Activated naive CD4-positive, alpha-beta T cell treated with anti-CD3 and anti-CD28 coated beads, Interleukin-2, amount 50 U/mL, for 24 hours (primary cell): ENCODE measurements around the gene KCNJ16.

Experiments used
- H3K27ac Mint-ChIP-seq: one replicate; pipeline ENCODE4 v1.8.0; 2021; ENCODE audit warnings: mild to moderate bottlenecking, mixed read lengths
- H3K27me3 Mint-ChIP-seq: one replicate; pipeline ENCODE4 v1.8.0; 2021; ENCODE audit warnings: mixed read lengths
- H3K36me3 Mint-ChIP-seq: one replicate; pipeline ENCODE4 v1.8.0; 2021; ENCODE audit warnings: mixed read lengths
- H3K4me1 Mint-ChIP-seq: one replicate; pipeline ENCODE4 v1.8.0; 2021; ENCODE audit warnings: mixed read lengths
- H3K4me3 Mint-ChIP-seq: one replicate; pipeline ENCODE4 v1.8.0; 2021; ENCODE audit warnings: mild to moderate bottlenecking, mixed read lengths
- H3K9me3 Mint-ChIP-seq: one replicate; pipeline ENCODE4 v1.8.0; 2021; ENCODE audit warnings: mixed read lengths

Gene KCNJ16

GRCh38 chr17:70078549-70078948 is 3.5 kb downstream of the KCNJ16 start:
- no peaks in the 10 kb centered on the region for H3K27me3 Mint-ChIP-seq

GRCh38 chr17:70078994-70079531 is 4.0 kb downstream of the KCNJ16 start:
- Mint-ChIP-seq H3K36me3 (no peaks in the 10 kb centered on the region), H3K4me1 (no peaks in the 10 kb centered on the region), H3K27ac (no peak overlapping the region), H3K4me3 (no peak overlapping the region), H3K27me3 (no peaks in the 10 kb centered on the region), H3K9me3 (no peaks in the 10 kb centered on the region)

More at GRCh38 chr17:70078549-70078948, 3.5 kb downstream of the KCNJ16 start:
- Mint-ChIP-seq H3K27ac (no peak overlapping the region), H3K36me3 (no peaks in the 10 kb centered on the region), H3K4me3 (no peak overlapping the region), H3K4me1 (no peaks in the 10 kb centered on the region), H3K9me3 (no peaks in the 10 kb centered on the region)

- H3K36me3 Mint-ChIP-seq = no peaks in the 10 kb centered on the region
- no peak overlapping the region for H3K4me3 Mint-ChIP-seq
- H3K27ac Mint-ChIP-seq = no peak overlapping the region
- H3K27me3 Mint-ChIP-seq = no peaks in the 10 kb centered on the region
- no peaks in the 10 kb centered on the region for H3K4me1 Mint-ChIP-seq
- H3K9me3 Mint-ChIP-seq = no peaks in the 10 kb centered on the region
These were observed 5.7 kb downstream of the KCNJ16 start for GRCh38 chr17:70080541-70081347.

- H3K27ac Mint-ChIP-seq = no peak overlapping the region
- no peaks in the 10 kb centered on the region for H3K9me3 Mint-ChIP-seq
- no peaks in the 10 kb centered on the region for H3K36me3 Mint-ChIP-seq
- no peaks in the 10 kb centered on the region for H3K4me1 Mint-ChIP-seq
- no peak overlapping the region for H3K4me3 Mint-ChIP-seq
- H3K27me3 Mint-ChIP-seq = no peaks in the 10 kb centered on the region
These were observed 6.9 kb downstream of the KCNJ16 start for GRCh38 chr17:70081885-70082284.

GRCh38 chr17:70084476-70084875 is 9.5 kb downstream of the KCNJ16 start:
- no peaks in the 10 kb centered on the region for H3K4me1 Mint-ChIP-seq
- H3K4me3 Mint-ChIP-seq = no peak overlapping the region
- H3K36me3 Mint-ChIP-seq = no peaks in the 10 kb centered on the region
- H3K27me3 Mint-ChIP-seq = no peaks in the 10 kb centered on the region
- no peak overlapping the region for H3K27ac Mint-ChIP-seq
- no peaks in the 10 kb centered on the region for H3K9me3 Mint-ChIP-seq

GRCh38 chr17:70086516-70086915 is 11.5 kb downstream of the KCNJ16 start:
- Mint-ChIP-seq H3K4me1 (no peaks in the 10 kb centered on the region), H3K4me3 (no peak overlapping the region), H3K27ac (no peak overlapping the region), H3K27me3 (no peaks in the 10 kb centered on the region), H3K9me3 (no peaks in the 10 kb centered on the region), H3K36me3 (no peaks in the 10 kb centered on the region)

GRCh38 chr17:70089513-70090148 is 14.6 kb downstream of the KCNJ16 start:
- Mint-ChIP-seq H3K4me1 (no peaks in the 10 kb centered on the region), H3K4me3 (no peak overlapping the region), H3K27ac (no peak overlapping the region), H3K9me3 (no peaks in the 10 kb centered on the region), H3K27me3 (no peaks in the 10 kb centered on the region), H3K36me3 (no peaks in the 10 kb centered on the region)

GRCh38 chr17:70091005-70091568 is 16.1 kb downstream of the KCNJ16 start:
- Mint-ChIP-seq H3K27ac (no peak overlapping the region), H3K27me3 (no peaks in the 10 kb centered on the region), H3K36me3 (no peaks in the 10 kb centered on the region), H3K4me1 (no peaks in the 10 kb centered on the region), H3K9me3 (no peaks in the 10 kb centered on the region), H3K4me3 (no peak overlapping the region)

- H3K27ac Mint-ChIP-seq = no peak overlapping the region
- H3K4me1 Mint-ChIP-seq = no peaks in the 10 kb centered on the region
- H3K4me3 Mint-ChIP-seq = no peak overlapping the region
- no peaks in the 10 kb centered on the region for H3K36me3 Mint-ChIP-seq
- no peaks in the 10 kb centered on the region for H3K27me3 Mint-ChIP-seq
- H3K9me3 Mint-ChIP-seq = no peaks in the 10 kb centered on the region
These were observed 16.7 kb downstream of the KCNJ16 start for GRCh38 chr17:70091696-70092095.

- Mint-ChIP-seq H3K36me3 (no peaks in the 10 kb centered on the region), H3K4me3 (no peak overlapping the region), H3K27ac (no peak overlapping the region), H3K27me3 (peaks cover 2% of the 10 kb centered on the region), H3K4me1 (no peaks in the 10 kb centered on the region), H3K9me3 (no peaks in the 10 kb centered on the region)
These were observed 18.1 kb downstream of the KCNJ16 start for GRCh38 chr17:70093163-70093562.

GRCh38 chr17:70095455-70095854 is 20.4 kb downstream of the KCNJ16 start:
- no peak overlapping the region for H3K4me3 Mint-ChIP-seq
- H3K27me3 Mint-ChIP-seq = peaks cover 8% of the 10 kb centered on the region
- H3K27ac Mint-ChIP-seq = no peak overlapping the region
- no peaks in the 10 kb centered on the region for H3K36me3 Mint-ChIP-seq
- H3K9me3 Mint-ChIP-seq = no peaks in the 10 kb centered on the region
- H3K4me1 Mint-ChIP-seq = no peaks in the 10 kb centered on the region

GRCh38 chr17:70096861-70097260 is 21.8 kb downstream of the KCNJ16 start:
- peaks cover 8% of the 10 kb centered on the region for H3K27me3 Mint-ChIP-seq
- no peak overlapping the region for H3K4me3 Mint-ChIP-seq
- no peaks in the 10 kb centered on the region for H3K36me3 Mint-ChIP-seq
- no peaks in the 10 kb centered on the region for H3K4me1 Mint-ChIP-seq
- no peak overlapping the region for H3K27ac Mint-ChIP-seq
- no peaks in the 10 kb centered on the region for H3K9me3 Mint-ChIP-seq

- Mint-ChIP-seq H3K9me3 (no peaks in the 10 kb centered on the region), H3K4me3 (no peak overlapping the region), H3K4me1 (no peaks in the 10 kb centered on the region), H3K36me3 (no peaks in the 10 kb centered on the region), H3K27ac (no peak overlapping the region), H3K27me3 (peaks cover 8% of the 10 kb centered on the region)
These were observed 23.0 kb downstream of the KCNJ16 start for GRCh38 chr17:70098030-70098429.

GRCh38 chr17:70099294-70099693 is 24.3 kb downstream of the KCNJ16 start:
- Mint-ChIP-seq H3K27me3 (peaks cover 8% of the 10 kb centered on the region), H3K4me3 (no peak overlapping the region), H3K9me3 (no peaks in the 10 kb centered on the region), H3K36me3 (no peaks in the 10 kb centered on the region), H3K4me1 (no peaks in the 10 kb centered on the region), H3K27ac (no peak overlapping the region)

GRCh38 chr17:70099884-70100283 is 24.9 kb downstream of the KCNJ16 start:
- Mint-ChIP-seq H3K27ac (no peak overlapping the region), H3K9me3 (no peaks in the 10 kb centered on the region), H3K36me3 (no peaks in the 10 kb centered on the region), H3K27me3 (peaks cover 8% of the 10 kb centered on the region), H3K4me3 (no peak overlapping the region), H3K4me1 (no peaks in the 10 kb centered on the region)

GRCh38 chr17:70100983-70101382 is 26.0 kb downstream of the KCNJ16 start:
- H3K4me3 Mint-ChIP-seq = no peak overlapping the region
- peaks cover 8% of the 10 kb centered on the region for H3K27me3 Mint-ChIP-seq
- no peaks in the 10 kb centered on the region for H3K36me3 Mint-ChIP-seq
- H3K9me3 Mint-ChIP-seq = no peaks in the 10 kb centered on the region
- no peaks in the 10 kb centered on the region for H3K4me1 Mint-ChIP-seq
- H3K27ac Mint-ChIP-seq = no peak overlapping the region
